ENCODE measurements around the gene GAL. TPM values are rescaled to one million over a fixed set of nuclear protein-coding genes. Genes with fewer than 3 reads are reported as not detected.

GAL gene
- total RNA-seq, 1 donor from 2014 or later = not detected

- ATAC-seq (no peak), DNase-seq (no peak)
- TF ChIP-seq CTCF (IDR thresholded peaks at IDR 0.05) = no peak
- Histone ChIP-seq H3K27ac (no peak overlapping the region), H3K4me1 (peaks cover 3% of the 10 kb centered on the region), H3K36me3 (no peaks in the 10 kb centered on the region), H3K4me3 (no peak overlapping the region), H3K27me3 (ENCODE audit: low read depth) (peaks cover 6% of the 10 kb centered on the region), H3K9me3 (no peaks in the 10 kb centered on the region)
- intact Hi-C loops (cut with DNase I) = no loop called here
These were observed 10.9 kb upstream of the GAL start for GRCh38 chr11:68673306-68673945.

GRCh38 chr11:68673991-68674390 lies 10.4 kb upstream of the GAL start:
- Histone ChIP-seq H3K4me1 (peaks cover 3% of the 10 kb centered on the region), H3K27me3 (ENCODE audit: low read depth) (peaks cover 6% of the 10 kb centered on the region), H3K9me3 (no peaks in the 10 kb centered on the region), H3K27ac (no peak overlapping the region), H3K4me3 (no peak overlapping the region), H3K36me3 (no peaks in the 10 kb centered on the region)
- intact Hi-C loops (cut with DNase I) = no loop called here
- no peak for TF ChIP-seq CTCF (IDR thresholded peaks at IDR 0.05)
- ATAC-seq (no peak), DNase-seq (no peak)

GRCh38 chr11:68674461-68674860 lies 9.9 kb upstream of the GAL start:
- Histone ChIP-seq H3K36me3 (no peaks in the 10 kb centered on the region), H3K27ac (no peak overlapping the region), H3K9me3 (no peaks in the 10 kb centered on the region), H3K4me3 (no peak overlapping the region), H3K4me1 (peaks cover 3% of the 10 kb centered on the region), H3K27me3 (ENCODE audit: low read depth) (peaks cover 6% of the 10 kb centered on the region)
- ATAC-seq (no peak), DNase-seq (no peak)
- intact Hi-C loops (cut with DNase I) = no loop called here
- no peak for TF ChIP-seq CTCF (IDR thresholded peaks at IDR 0.05)

GRCh38 chr11:68677432-68677831 lies 6.9 kb upstream of the GAL start:
- DNase-seq (no peak), ATAC-seq (peak; percentile 31 to 60)
- Histone ChIP-seq H3K4me3 (no peak overlapping the region), H3K4me1 (peaks cover 3% of the 10 kb centered on the region), H3K9me3 (no peaks in the 10 kb centered on the region), H3K36me3 (no peaks in the 10 kb centered on the region), H3K27ac (no peak overlapping the region), H3K27me3 (ENCODE audit: low read depth) (peaks cover 7% of the 10 kb centered on the region)
- intact Hi-C loops (cut with DNase I) = no loop called here
- TF ChIP-seq CTCF (IDR thresholded peaks at IDR 0.05) = no peak

- DNase-seq = no peak
- no peak for TF ChIP-seq CTCF (IDR thresholded peaks at IDR 0.05)
- Histone ChIP-seq H3K4me3 (no peak overlapping the region), H3K27me3 (ENCODE audit: low read depth) (peaks cover 13% of the 10 kb centered on the region), H3K9me3 (no peaks in the 10 kb centered on the region), H3K27ac (no peak overlapping the region), H3K36me3 (no peaks in the 10 kb centered on the region), H3K4me1 (peaks cover 3% of the 10 kb centered on the region)
- intact Hi-C loops (cut with DNase I) = no loop called here
- ATAC-seq = no peak
These were observed 6.3 kb upstream of the GAL start for GRCh38 chr11:68678031-68678441.

Data from lower lobe of right lung (tissue), 2 donors.